HepG2 (cell line): ENCODE data around the gene ARHGAP26. TPM values are rescaled to one million over a fixed set of nuclear protein-coding genes. Genes with fewer than 3 reads are reported as not detected.

Experiments used
- ATAC-seq: fragments of 200-7000 bp; cut with Tn5 transposase; 3 replicates; pipeline ENCODE4 v1.9.1; 2020; ENCODE audit warnings: mild to moderate bottlenecking, moderate library complexity
- BruUV-seq: library from RNA; stranded (reverse); fragments of 400-500 nt; replicated peaks from 2 replicates; lab custom pipeline; 2021; lab: Mats Ljungman, UMichigan
- CTCF ChIA-PET: fragments of 300-600 bp; formaldehyde crosslinking; extraction: SDS; loops from one replicate; lab custom pipeline; 2021; ENCODE audit warnings: low total read pairs, inconsistent platforms, low intra/inter-chr PET ratio; lab: Yijun Ruan, JAX
- POLR2A ChIA-PET: fragments of 350-600 bp; sonication (Branson Sonifier 250); formaldehyde crosslinking; loops from one replicate; lab custom pipeline; 2020; ENCODE audit warnings: antibody characterized with exemption, inconsistent platforms; lab: Yijun Ruan, JAX
- DNase-seq: peaks from one replicate; pipeline ENCODE4 v3.0.0-alpha.2; 2015; ENCODE audit warnings: low spot score
- FAIRE-seq: peaks from 3 replicates; lab custom pipeline; 2011; peaks lifted over from hg19 to GRCh38; lab: Jason Lieb, UNC
- H2AFZ ChIP-seq: one replicate; pipeline ENCODE4 v1.6.1; 2011; ENCODE audit warnings: low read length, inconsistent platforms
- H3K27ac ChIP-seq: fragments of 300-600 bp; 3 replicates; pipeline ENCODE4 v1.8.0; 2011; ENCODE audit warnings: mixed run types, mild to moderate bottlenecking, mixed read lengths, low read length, inconsistent platforms; ENCODE audit not compliant: insufficient read depth; ENCODE audit errors: extremely low read length
- H3K27me3 ChIP-seq, 2 experiments: fragments of 200-600 bp in 1 of 2; 2 replicates in 1 of 2; 3 replicates in 1 of 2; pipeline versions ENCODE4 v1.6.0 to v1.8.0; 2011; ENCODE audit warnings: low read length in 2 of 2, mild to moderate bottlenecking in 2 of 2, moderate library complexity in 2 of 2, inconsistent platforms in 1 of 2; ENCODE audit not compliant: insufficient read depth in 2 of 2, control insufficient read depth in 1 of 2
- H3K36me3 ChIP-seq, 2 experiments: fragments of 200-600 bp in 1 of 2; replicated peaks in 1 of 2; 2 replicates in 1 of 2; 3 replicates in 1 of 2; pipeline versions ENCODE4 v1.5.1 to v1.8.0; 2011; ENCODE audit warnings: low read length in 2 of 2, inconsistent platforms in 1 of 2; ENCODE audit not compliant: insufficient read depth in 2 of 2, control insufficient read depth in 1 of 2
- H3K4me1 ChIP-seq: 2 replicates; pipeline ENCODE4 v1.5.1; 2012; ENCODE audit warnings: low read length, inconsistent platforms; ENCODE audit not compliant: insufficient read depth
- H3K4me2 ChIP-seq: 2 replicates; pipeline ENCODE4 v1.6.0; 2011; ENCODE audit warnings: low read depth, low read length, inconsistent platforms
- H3K4me3 ChIP-seq, 3 experiments: fragments of 200-600 bp in 1 of 3; sonication (generic), shearing (Covaris generic) in 1 of 3; replicated peaks in 1 of 3; 2 replicates each; pipeline ENCODE4 v1.5.1; 2011 to 2016; ENCODE audit warnings: low read length in 3 of 3, inconsistent platforms in 2 of 3, low read depth in 2 of 3, mild to moderate bottlenecking in 2 of 3, control low read depth in 1 of 3, mixed read lengths in 1 of 3; ENCODE audit not compliant: insufficient read depth in 1 of 3
- H3K79me2 ChIP-seq: one replicate; pipeline ENCODE4 v1.6.1; 2011; ENCODE audit warnings: low read length, inconsistent platforms; ENCODE audit not compliant: insufficient read depth
- H3K9ac ChIP-seq: 2 replicates; pipeline ENCODE4 v1.6.0; 2011; ENCODE audit warnings: mild to moderate bottlenecking, low read depth, low read length, inconsistent platforms; ENCODE audit not compliant: insufficient read depth
- H3K9me3 ChIP-seq: 2 replicates; pipeline ENCODE4 v1.5.1; 2012; ENCODE audit warnings: mild to moderate bottlenecking, low read length
- H4K20me1 ChIP-seq: 2 replicates; pipeline ENCODE4 v1.6.0; 2011; ENCODE audit warnings: inconsistent platforms, mild to moderate bottlenecking, low read length, moderate library complexity; ENCODE audit not compliant: insufficient read depth
- ARID4A ChIP-seq: sonication (generic); formaldehyde crosslinking; IDR thresholded peaks from 2 replicates; pipeline ENCODE4 v1.5.0; 2020; ENCODE audit warnings: mild to moderate bottlenecking, missing genetic modification reagents, borderline replicate concordance
- FOSL2 ChIP-seq: sonication (generic); formaldehyde crosslinking; IDR thresholded peaks from 2 replicates; pipeline ENCODE4 v1.4.0; 2020; ENCODE audit warnings: missing genetic modification reagents
- MEF2D ChIP-seq: sonication (generic); formaldehyde crosslinking; IDR thresholded peaks from 2 replicates; pipeline ENCODE4 v1.5.1; 2020; ENCODE audit warnings: mild to moderate bottlenecking, missing genetic modification reagents
- MTF1 ChIP-seq: sonication (generic); formaldehyde crosslinking; IDR thresholded peaks from 2 replicates; pipeline ENCODE4 v1.5.0; 2020; ENCODE audit warnings: missing genetic modification reagents
- MXD4 ChIP-seq: IDR thresholded peaks from 2 replicates; pipeline ENCODE4 v1.6.1; 2016; ENCODE audit warnings: mild to moderate bottlenecking, missing biosample characterization, missing genetic modification reagents
- NFYC ChIP-seq: IDR thresholded peaks from 2 replicates; pipeline ENCODE4 v1.6.1; 2016; ENCODE audit warnings: missing genetic modification reagents, missing compliant biosample characterization
- NKX3-1 ChIP-seq: sonication (generic); formaldehyde crosslinking; IDR thresholded peaks from 2 replicates; pipeline ENCODE4 v1.5.0; 2020; ENCODE audit warnings: missing genetic modification reagents
- PCBP2 ChIP-seq: fragments of 200-400 bp; formaldehyde crosslinking; optimal IDR thresholded peaks from 2 replicates; pipeline ENCODE3; 2018; ENCODE audit warnings: low read length, low read depth; ENCODE audit not compliant: poor library complexity, severe bottlenecking
- RFX1 ChIP-seq: fragments of 450-650 bp; IDR thresholded peaks from 2 replicates; pipeline ENCODE4 v1.6.1; 2017
- RNF219 ChIP-seq: sonication (generic); formaldehyde crosslinking; IDR thresholded peaks from 2 replicates; pipeline ENCODE4 v1.5.0; 2020; ENCODE audit warnings: mild to moderate bottlenecking, missing genetic modification reagents
- ZBTB7B ChIP-seq: sonication (generic); formaldehyde crosslinking; IDR thresholded peaks from 2 replicates; pipeline ENCODE4 v1.4.0; 2020; ENCODE audit warnings: missing genetic modification reagents
- ZBTB8A ChIP-seq: sonication (generic); formaldehyde crosslinking; IDR thresholded peaks from 2 replicates; pipeline ENCODE4 v1.4.0; 2020; ENCODE audit warnings: mild to moderate bottlenecking, low read depth, missing genetic modification reagents, borderline replicate concordance
- ZNF10 ChIP-seq: sonication (generic); formaldehyde crosslinking; IDR thresholded peaks from 2 replicates; pipeline ENCODE4 v1.4.0; 2020; ENCODE audit warnings: mild to moderate bottlenecking, low read depth, missing genetic modification reagents, borderline replicate concordance
- ZNF256 ChIP-seq: sonication (generic); formaldehyde crosslinking; conservative IDR thresholded peaks from 2 replicates; pipeline ENCODE4 v1.4.0; 2020; ENCODE audit warnings: missing genetic modification reagents
- ZNF331 ChIP-seq: sonication (generic); formaldehyde crosslinking; IDR thresholded peaks from 2 replicates; pipeline ENCODE4 v1.4.0; 2020; ENCODE audit warnings: missing genetic modification reagents
- ZNF44 ChIP-seq: sonication (generic); formaldehyde crosslinking; IDR thresholded peaks from 2 replicates; pipeline ENCODE4 v1.5.1; 2020; ENCODE audit warnings: mild to moderate bottlenecking, missing genetic modification reagents
- ZNF615 ChIP-seq: sonication (generic); formaldehyde crosslinking; IDR thresholded peaks from 2 replicates; pipeline ENCODE4 v1.5.0; 2020; ENCODE audit warnings: mild to moderate bottlenecking, missing genetic modification reagents, borderline replicate concordance
- ZNF839 ChIP-seq: sonication (generic); formaldehyde crosslinking; IDR thresholded peaks from 2 replicates; pipeline ENCODE4 v1.4.0; 2020; ENCODE audit warnings: missing genetic modification reagents, mild to moderate bottlenecking, borderline replicate concordance
- WGBS: methylation state at CpG from one replicate; pipeline ENCODE4 v1.1.6; 2017; ENCODE audit warnings: low lambda C conversion rate; 5-methylcytosine and 5-hydroxymethylcytosine counted together
- in situ Hi-C: cut with HindIII; loops from 2 replicates; pipeline ENCODE4 v1.10.0; 2017; ENCODE audit warnings: low pct_unique_long_range_greater_than_20kb; ENCODE audit not compliant: extremely low pct_ligation_motif_present
- intact Hi-C: fragments of 100-400 bp; cut with micrococcal nuclease; formaldehyde crosslinking; loops from one replicate; pipeline ENCODE4 v1.10.0; 2022; ENCODE audit not compliant: unreplicated experiment
- polyA plus RNA-seq, 8 experiments: library from polyadenylated mRNA; depleted of rRNA in 3 of 8; stranded (reverse) in 7 of 8; unstranded in 1 of 8; fragments of >200 nt; fragmentation: Illumina TruSeq in 4 of 8; extraction: Trizol in 4 of 8; gene quantifications; 2 replicates each; pipeline versions ENCODE4 v1.2.1 to v1.2.3, GENCODE V29; 2011 to 2016; ENCODE audit warnings: low read depth in 4 of 8, missing spikeins in 1 of 8, mixed read lengths in 1 of 8; ENCODE audit not compliant: insufficient read depth in 1 of 8
- total RNA-seq, 5 experiments: library from RNA; depleted of rRNA; stranded (reverse); fragments of >200 nt; fragmentation: Illumina TruSeq; extraction: Trizol; gene quantifications; 2 replicates each; pipeline ENCODE4 v1.2.3, GENCODE V29; 2016; ENCODE audit warnings: low read depth in 1 of 5

ARHGAP26 gene
- total and polyA plus RNA-seq, 2 of the 13 experiments (the other 11 are each of a cell fraction or from before 2014, with no cell fraction given): 9.6 to 18.2 TPM

GRCh38 chr5:142938266-142938880, 168.2 kb downstream of the ARHGAP26 start (continued):
- TF ChIP-seq ARID4A (no peak), ZNF44 (CRISPR knock-in tag) (no peak), ZNF615 (CRISPR knock-in tag) (no peak), PCBP2 (no peak)
- TF ChIP-seq, all 625 proteins: peak for 0

GRCh38 chr5:142939006-142939405, 168.8 kb downstream of the ARHGAP26 start:
- Histone ChIP-seq H3K79me2 (no peaks in the 10 kb centered on the region), H3K4me2 (no peak overlapping the region), H3K36me3 (no peaks in the 10 kb centered on the region), H3K4me1 (no peaks in the 10 kb centered on the region), H3K4me3 (no peak overlapping the region), H3K9me3 (no peaks in the 10 kb centered on the region), H3K27me3 (no peaks in the 10 kb centered on the region), H4K20me1 (no peaks in the 10 kb centered on the region), H3K9ac (no peak overlapping the region), H2AFZ (no peak overlapping the region), H3K27ac (no peak overlapping the region)
- no peak for TF ChIP-seq RNF219 (CRISPR knock-in tag)
- no peak for TF ChIP-seq NKX3-1
- TF ChIP-seq NFYC (CRISPR knock-in tag): no peak
- no peak for TF ChIP-seq FOSL2 (CRISPR knock-in tag)
- TF ChIP-seq ZNF256 (CRISPR knock-in tag): no peak
- no peak for TF ChIP-seq ZBTB8A
- no peak for TF ChIP-seq MXD4 (CRISPR knock-in tag)
- TF ChIP-seq MTF1 (CRISPR knock-in tag): no peak
- no peak for TF ChIP-seq MEF2D (CRISPR knock-in tag)
- no peak for TF ChIP-seq RFX1
- TF ChIP-seq ZBTB7B (CRISPR knock-in tag): no peak
- no peak for TF ChIP-seq ZNF10
- TF ChIP-seq ZNF839 (CRISPR knock-in tag): no peak
- TF ChIP-seq ZNF331 (CRISPR knock-in tag): no peak
- DNase-seq: no peak
- POLR2A ChIA-PET: no interaction called here
- no peak for FAIRE-seq
- 97% methylated on average over 3 of the region's 3 CpGs for WGBS
- CTCF ChIA-PET: no interaction called here
- no TSS peak for BruUV-seq
- intact Hi-C loops: no loop called here
- no peak for ATAC-seq
- in situ Hi-C loops: no loop called here
